ENCODE measurements around the gene CERKL.

- TF ChIP-seq CTCF (IDR thresholded peaks at IDR 0.05) (no peak), EZH2 (IDR thresholded peaks at IDR 0.05; ENCODE audit: borderline replicate concordance, insufficient read depth, low read depth, low read length, poor library complexity, severe bottlenecking) (no peak)
These were observed 23.4 kb upstream of the CERKL start, which contains the start of gene NEUROD1 for GRCh38 chr2:181680055-181680936.

All from B cell (primary cell).